Measurements from ENCODE around the gene STRADB. TPM values are rescaled to one million over a fixed set of nuclear protein-coding genes. Genes with fewer than 3 reads are reported as not detected.
"Not testable (repeated sequence)": the region's sequence is repeated elsewhere in the genome, so short reads cannot be mapped to it uniquely, and the experiment has no call there.

The STRADB gene
- total RNA-seq, 2 experiments from 2014 or later, result 25.1 to 27.9 TPM

GRCh38 chr2:201483758-201484157 lies 32.2 kb downstream of the STRADB start:
- H3K27ac Mint-ChIP-seq; H3K36me3 Mint-ChIP-seq (ENCODE audit: low read depth); H3K9me3 Mint-ChIP-seq; POLR2A ChIA-PET; H3K4me3 Mint-ChIP-seq; DNase-seq; CTCF ChIA-PET; H3K27me3 Mint-ChIP-seq; H3K4me1 Mint-ChIP-seq: not testable (repeated sequence)

- no peaks in the 10 kb centered on the region for H3K27me3 Mint-ChIP-seq
- POLR2A ChIA-PET, result no interaction called here
- no peak overlapping the region for H3K4me3 Mint-ChIP-seq
- H3K36me3 Mint-ChIP-seq (ENCODE audit: low read depth), result peaks cover 5% of the 10 kb centered on the region
- H3K27ac Mint-ChIP-seq, result no peak overlapping the region
- CTCF ChIA-PET, result no interaction called here
- no peaks in the 10 kb centered on the region for H3K4me1 Mint-ChIP-seq
- no peak for DNase-seq
- H3K9me3 Mint-ChIP-seq, result no peaks in the 10 kb centered on the region
Measured at GRCh38 chr2:201484805-201485204, 33.3 kb downstream of the STRADB start.

GRCh38 chr2:201490291-201490690 lies 38.8 kb downstream of the STRADB start:
- no peak for DNase-seq
- no peaks in the 10 kb centered on the region for H3K4me1 Mint-ChIP-seq
- no peaks in the 10 kb centered on the region for H3K36me3 Mint-ChIP-seq (ENCODE audit: low read depth)
- H3K4me3 Mint-ChIP-seq, result no peak overlapping the region
- ChIA-PET CTCF (no interaction called here), POLR2A (no interaction called here)
- H3K9me3 Mint-ChIP-seq, result no peaks in the 10 kb centered on the region
- peaks cover 21% of the 10 kb centered on the region for H3K27me3 Mint-ChIP-seq
- no peak overlapping the region for H3K27ac Mint-ChIP-seq

- H3K4me1 Mint-ChIP-seq, result no peaks in the 10 kb centered on the region
- H3K27me3 Mint-ChIP-seq, result peaks cover 17% of the 10 kb centered on the region
- peaks cover 1% of the 10 kb centered on the region for H3K36me3 Mint-ChIP-seq (ENCODE audit: low read depth)
- H3K27ac Mint-ChIP-seq, result no peak overlapping the region
- H3K9me3 Mint-ChIP-seq, result peaks cover under 1% of the 10 kb centered on the region
- ChIA-PET CTCF (no interaction called here), POLR2A (no interaction called here)
- H3K4me3 Mint-ChIP-seq, result no peak overlapping the region
- DNase-seq, result no peak
Measured at GRCh38 chr2:201496785-201497184, 45.2 kb downstream of the STRADB start.

GRCh38 chr2:201500534-201500933 lies 49.0 kb downstream of the STRADB start:
- Mint-ChIP-seq H3K9me3 (peaks cover 19% of the 10 kb centered on the region), H3K27me3 (peaks cover 3% of the 10 kb centered on the region), H3K27ac (no peak overlapping the region), H3K4me3 (no peak overlapping the region), H3K36me3 (ENCODE audit: low read depth) (peaks cover 5% of the 10 kb centered on the region), H3K4me1 (no peaks in the 10 kb centered on the region)
- CTCF ChIA-PET, result no interaction called here
- POLR2A ChIA-PET, result no interaction called here
- no peak for DNase-seq

GRCh38 chr2:201502713-201503112 lies 51.2 kb downstream of the STRADB start:
- DNase-seq, result no peak
- Mint-ChIP-seq H3K36me3 (ENCODE audit: low read depth) (peaks cover 5% of the 10 kb centered on the region), H3K27me3 (no peaks in the 10 kb centered on the region), H3K27ac (no peak overlapping the region), H3K4me3 (no peak overlapping the region), H3K4me1 (no peaks in the 10 kb centered on the region), H3K9me3 (peaks cover 23% of the 10 kb centered on the region)
- ChIA-PET CTCF (interaction anchor here (0.7 to 1.3 kb wide), 2 partner anchors 37 to 43 kb away, joined by 3 to 4 read pairs; no protein-coding TSS in a partner anchor), POLR2A (no interaction called here)

GRCh38 chr2:201507725-201508124 lies 56.2 kb downstream of the STRADB start:
- CTCF ChIA-PET, result no interaction called here
- Mint-ChIP-seq H3K4me1 (no peaks in the 10 kb centered on the region), H3K27me3 (no peaks in the 10 kb centered on the region), H3K4me3 (no peak overlapping the region), H3K27ac (no peak overlapping the region), H3K36me3 (ENCODE audit: low read depth) (peaks cover under 1% of the 10 kb centered on the region), H3K9me3 (peaks cover 18% of the 10 kb centered on the region)
- POLR2A ChIA-PET, result no interaction called here
- DNase-seq, result no peak

GRCh38 chr2:201513271-201513670 lies 61.7 kb downstream of the STRADB start:
- ChIA-PET CTCF (no interaction called here), POLR2A (no interaction called here)
- no peaks in the 10 kb centered on the region for H3K4me1 Mint-ChIP-seq
- H3K9me3 Mint-ChIP-seq, result no peaks in the 10 kb centered on the region
- DNase-seq, result no peak
- no peaks in the 10 kb centered on the region for H3K27me3 Mint-ChIP-seq
- H3K27ac Mint-ChIP-seq, result no peak overlapping the region
- H3K36me3 Mint-ChIP-seq (ENCODE audit: low read depth), result no peaks in the 10 kb centered on the region
- H3K4me3 Mint-ChIP-seq, result no peak overlapping the region

GRCh38 chr2:201515573-201516246 lies 64.2 kb downstream of the STRADB start:
- DNase-seq, result no peak
- Mint-ChIP-seq H3K36me3 (ENCODE audit: low read depth) (no peaks in the 10 kb centered on the region), H3K4me3 (no peak overlapping the region), H3K27me3 (no peaks in the 10 kb centered on the region), H3K9me3 (peaks cover 16% of the 10 kb centered on the region), H3K27ac (no peak overlapping the region), H3K4me1 (no peaks in the 10 kb centered on the region)
- CTCF ChIA-PET, result no interaction called here
- POLR2A ChIA-PET, result no interaction called here

GRCh38 chr2:201517094-201517493 lies 65.6 kb downstream of the STRADB start:
- Mint-ChIP-seq H3K36me3 (ENCODE audit: low read depth) (no peaks in the 10 kb centered on the region), H3K4me3 (no peak overlapping the region), H3K4me1 (no peaks in the 10 kb centered on the region), H3K27me3 (no peaks in the 10 kb centered on the region), H3K27ac (no peak overlapping the region), H3K9me3 (peaks cover 24% of the 10 kb centered on the region)
- DNase-seq, result no peak
- POLR2A ChIA-PET, result no interaction called here
- CTCF ChIA-PET, result interaction anchor here (0.6 to 1.0 kb wide), 2 partner anchors 9 to 711 kb away, joined by 3 read pairs; no protein-coding TSS in a partner anchor

- Mint-ChIP-seq H3K4me3 (no peak overlapping the region), H3K4me1 (peaks cover 9% of the 10 kb centered on the region), H3K27ac (no peak overlapping the region), H3K9me3 (peaks cover 32% of the 10 kb centered on the region), H3K36me3 (ENCODE audit: low read depth) (peaks cover 7% of the 10 kb centered on the region), H3K27me3 (no peaks in the 10 kb centered on the region)
- POLR2A ChIA-PET, result no interaction called here
- CTCF ChIA-PET, result no interaction called here
- no peak for DNase-seq
Measured at GRCh38 chr2:201520201-201520600, 68.7 kb downstream of the STRADB start.

- Mint-ChIP-seq H3K36me3 (ENCODE audit: low read depth) (peaks cover 19% of the 10 kb centered on the region), H3K27ac (no peak overlapping the region), H3K27me3 (no peaks in the 10 kb centered on the region), H3K9me3 (peaks cover 48% of the 10 kb centered on the region), H3K4me1 (peaks cover 17% of the 10 kb centered on the region), H3K4me3 (no peak overlapping the region)
- ChIA-PET POLR2A (no interaction called here), CTCF (no interaction called here)
- no peak for DNase-seq
Measured at GRCh38 chr2:201522965-201523364, 71.4 kb downstream of the STRADB start.

GRCh38 chr2:201523506-201523905 lies 72.0 kb downstream of the STRADB start:
- ChIA-PET CTCF (no interaction called here), POLR2A (no interaction called here)
- no peaks in the 10 kb centered on the region for H3K27me3 Mint-ChIP-seq
- H3K9me3 Mint-ChIP-seq, result peaks cover 50% of the 10 kb centered on the region
- DNase-seq, result no peak
- no peak overlapping the region for H3K4me3 Mint-ChIP-seq
- no peak overlapping the region for H3K27ac Mint-ChIP-seq
- peaks cover 17% of the 10 kb centered on the region for H3K4me1 Mint-ChIP-seq
- H3K36me3 Mint-ChIP-seq (ENCODE audit: low read depth), result peaks cover 19% of the 10 kb centered on the region

Data from activated CD4-positive, alpha-beta T cell treated with anti-CD3 and anti-CD28 coated beads, Interleukin-2, amount 10 ng/mL, durations not matched to agents 7 days and 5 days (primary cell).